GM12891 (cell line): ENCODE data around the gene MTMR4.
A peak's percentile ranks its signal among the peaks of the same experiment; 100 is the strongest.
"Not testable (repeated sequence)": the region's sequence is repeated elsewhere in the genome, so short reads cannot be mapped to it uniquely, and the experiment has no call there.

Source experiments
- DNase-seq: peaks from one replicate; pipeline ENCODE4 v3.0.0; 2011; ENCODE audit warnings: low spot score; ENCODE audit not compliant: insufficient read length
- FAIRE-seq: peaks from 2 replicates; lab custom pipeline; 2011; peaks lifted over from hg19 to GRCh38; lab: Jason Lieb, UNC
- PAX5 ChIP-seq: IDR thresholded peaks from 2 replicates; pipeline ENCODE4 v1.6.1; 2011; ENCODE audit warnings: low read length, moderate library complexity, mild to moderate bottlenecking; ENCODE audit not compliant: insufficient read depth, severe bottlenecking
- POLR2A ChIP-seq: IDR thresholded peaks from 2 replicates; pipeline ENCODE4 v1.6.1; 2011; ENCODE audit warnings: low read depth, low read length, control low read depth
- POLR2AphosphoS5 ChIP-seq: IDR thresholded peaks from 2 replicates; pipeline ENCODE4 v1.6.1; 2011; ENCODE audit warnings: low read depth, low read length, control low read depth
- POU2F2 ChIP-seq: IDR thresholded peaks from 2 replicates; pipeline ENCODE4 v1.6.1; 2011; ENCODE audit warnings: low read depth, mild to moderate bottlenecking, control low read depth, low read length, moderate library complexity
- SPI1 ChIP-seq: IDR thresholded peaks from 2 replicates; pipeline ENCODE4 v1.6.1; 2011; ENCODE audit warnings: low read depth, low read length, control low read depth
- TAF1 ChIP-seq: IDR thresholded peaks from 2 replicates; pipeline ENCODE4 v1.6.1; 2011; ENCODE audit warnings: low read depth, low read length, control low read depth

Gene MTMR4

GRCh38 chr17:58498177-58498828 lies 16.1 kb downstream of the MTMR4 start:
- no peak for FAIRE-seq
- TF ChIP-seq POU2F2 (no peak), TAF1 (no peak), PAX5 (no peak), SPI1 (no peak), POLR2A (no peak), POLR2AphosphoS5 (no peak)

DNA sequence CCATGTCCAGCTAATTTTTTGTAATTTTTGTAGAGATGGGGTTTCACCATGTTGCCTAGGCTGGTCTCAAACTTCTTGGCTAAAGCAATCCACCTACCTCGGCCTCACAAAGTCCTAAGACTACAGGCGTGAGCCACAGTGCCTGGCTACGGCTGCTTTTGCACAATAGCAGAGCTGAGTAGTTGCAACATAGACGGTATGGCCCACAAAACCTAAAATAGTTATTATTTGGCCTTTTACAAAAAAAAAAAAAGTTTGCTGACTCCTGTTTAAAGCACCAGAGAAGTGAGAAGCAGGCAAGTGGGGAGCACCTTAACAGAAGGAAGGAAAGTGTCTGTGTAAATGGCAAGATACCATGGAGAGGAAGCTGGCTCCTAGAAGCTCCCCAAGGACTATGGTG lies 20.9 kb downstream of the MTMR4 start:
- DNase-seq: no peak
- TF ChIP-seq POLR2A: no peak
- no peak for TF ChIP-seq SPI1
- TF ChIP-seq PAX5: no peak
- no peak for TF ChIP-seq TAF1
- no peak for FAIRE-seq

More at GRCh38 chr17:58498177-58498828, 16.1 kb downstream of the MTMR4 start:
- DNase-seq: no peak

DNA sequence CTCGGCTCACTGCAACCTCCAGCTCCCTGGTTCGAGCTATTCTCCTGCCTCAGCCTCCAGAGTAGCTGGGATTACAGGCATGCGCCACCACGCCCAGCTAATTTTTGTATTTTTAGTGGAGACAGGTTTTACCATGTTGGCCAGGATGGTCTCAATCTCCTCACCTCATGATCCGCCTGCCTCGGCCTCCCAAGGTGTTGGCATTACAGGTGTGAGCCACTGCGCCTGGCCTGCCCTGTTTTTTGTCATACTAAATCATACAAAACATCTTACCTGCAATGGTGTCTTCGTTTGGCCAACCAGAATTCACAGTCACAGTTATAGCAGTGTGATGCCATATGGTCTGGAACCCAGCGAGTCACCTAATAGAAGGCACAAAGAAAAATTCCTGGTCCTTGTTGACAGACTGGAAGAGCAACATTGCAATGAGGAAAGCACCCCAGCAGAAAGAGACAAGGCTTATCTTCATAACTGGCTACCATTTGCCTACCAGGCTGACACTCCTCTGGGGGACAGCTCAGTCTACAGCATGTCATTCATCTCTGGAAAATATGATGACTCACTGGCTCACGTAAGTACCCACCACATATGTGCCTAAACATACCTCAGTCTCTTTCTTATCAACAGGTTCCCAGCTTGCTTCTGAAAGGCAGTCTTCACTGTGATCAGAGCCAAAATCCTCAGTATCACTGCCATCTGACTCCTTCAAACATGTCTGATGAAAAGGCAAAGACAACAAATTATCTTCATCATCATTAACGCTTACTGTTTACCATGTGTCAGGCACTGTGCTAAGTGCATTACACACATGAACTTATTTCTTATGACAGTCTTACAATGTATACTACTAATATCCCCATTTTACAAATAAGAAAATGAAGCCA lies 22.0 kb downstream of the MTMR4 start:
- FAIRE-seq: no peak
- DNase-seq: no peak

GRCh38 chr17:58491510-58492045 lies 22.9 kb downstream of the MTMR4 start:
- no peak for DNase-seq
- no peak for TF ChIP-seq SPI1
- no peak for TF ChIP-seq POLR2A
- TF ChIP-seq TAF1: no peak
- TF ChIP-seq POLR2AphosphoS5: no peak
- no peak for TF ChIP-seq POU2F2
- no peak for TF ChIP-seq PAX5
- no peak for FAIRE-seq

More for the DNA sequence above, 22.0 kb downstream of the MTMR4 start:
- TF ChIP-seq PAX5 (no peak), TAF1 (no peak), SPI1 (no peak), POU2F2 (no peak), POLR2A (no peak), POLR2AphosphoS5 (no peak)

- no peak for FAIRE-seq
- DNase-seq: no peak
- TF ChIP-seq POLR2AphosphoS5 (no peak), POU2F2 (no peak), SPI1 (no peak), PAX5 (no peak), TAF1 (no peak), POLR2A (no peak)
These were observed 26.0 kb downstream of the MTMR4 start for GRCh38 chr17:58488428-58488890.

DNA sequence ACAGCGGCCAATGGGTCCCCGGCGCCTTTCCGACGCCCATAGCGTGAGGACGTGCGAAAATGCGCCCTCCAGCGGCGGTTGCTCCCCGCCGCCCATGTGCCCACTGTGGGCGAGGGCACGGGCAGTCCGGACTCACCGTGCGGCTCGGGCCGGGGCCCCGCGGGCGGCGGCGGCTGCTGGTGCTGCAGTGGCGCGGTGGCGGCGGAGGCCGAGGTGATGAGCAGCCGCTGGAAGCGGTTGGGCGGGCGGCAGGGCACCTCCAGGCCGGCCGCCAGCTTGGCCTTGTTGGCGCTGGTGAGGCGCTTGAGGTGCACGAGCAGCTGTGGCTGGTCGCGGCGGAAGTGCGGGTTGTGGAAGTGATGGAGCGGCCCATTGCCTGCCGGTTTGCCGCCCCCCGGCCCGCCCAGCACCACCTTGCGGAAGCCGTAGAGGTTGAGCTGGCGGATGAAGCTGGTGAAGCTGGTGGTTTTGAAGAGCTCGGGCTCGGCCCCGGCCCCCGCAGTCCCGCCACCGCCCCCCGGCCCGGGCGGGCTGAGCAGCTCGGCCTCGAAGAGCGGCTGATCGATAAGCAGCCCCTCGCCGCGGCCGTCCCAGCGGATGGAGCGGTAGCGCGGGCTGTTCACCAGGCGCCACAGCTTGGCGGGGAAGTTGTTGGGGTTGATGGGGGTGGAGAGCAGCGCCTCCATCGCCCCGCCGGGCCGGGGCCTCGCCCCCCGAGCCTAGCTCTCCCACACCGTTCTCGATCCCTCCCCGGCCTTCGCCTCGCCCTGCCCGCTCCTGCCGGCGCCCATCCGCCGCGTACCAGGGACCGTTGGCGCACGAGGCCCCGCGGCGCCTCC lies 26.6 kb downstream of the MTMR4 start, which contains the start of gene HSF5:
Gene HSF5, minus strand, starts transcription at position 820 of the 839 bp plus-strand sequence. Its CDS starts 134 bp downstream, at position 686.
- TF ChIP-seq PAX5 (no peak), SPI1 (0 out of 2 replicates have a peak, but pooled peaks have one; percentile 8)
- FAIRE-seq (peak; percentile 88), DNase-seq (peak; percentile 65)

GRCh38 chr17:58484600-58484999 lies 29.8 kb downstream of the MTMR4 start:
- no peak for DNase-seq
- TF ChIP-seq SPI1: no peak
- no peak for TF ChIP-seq TAF1
- no peak for TF ChIP-seq PAX5
- no peak for TF ChIP-seq POLR2A
- no peak for TF ChIP-seq POU2F2
- TF ChIP-seq POLR2AphosphoS5: no peak
- FAIRE-seq: no peak

- not testable (repeated sequence) for FAIRE-seq, DNase-seq
These were observed 32.6 kb downstream of the MTMR4 start for GRCh38 chr17:58481798-58482197.

DNA sequence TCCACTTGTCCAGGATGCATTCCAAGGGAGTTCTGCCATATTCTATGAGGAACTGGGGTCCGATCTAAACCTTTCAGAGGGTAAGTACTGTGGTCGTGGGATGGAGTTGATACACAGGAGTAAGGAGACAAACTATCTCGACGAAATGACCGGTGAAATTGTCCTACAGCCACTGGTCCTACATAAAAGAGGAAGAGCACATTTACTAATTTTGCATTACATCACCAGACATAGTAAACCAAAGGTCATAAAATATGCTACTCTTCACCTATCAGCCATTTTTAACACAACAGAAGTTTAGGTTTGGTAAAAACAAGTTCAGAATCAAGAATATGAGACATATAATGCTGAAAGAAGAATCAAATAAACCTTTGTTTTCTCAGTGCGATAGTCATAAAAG lies 34.3 kb downstream of the MTMR4 start:
- DNase-seq (no peak), FAIRE-seq (no peak)
- TF ChIP-seq SPI1 (no peak), POLR2AphosphoS5 (no peak), POU2F2 (no peak), POLR2A (no peak), TAF1 (no peak), PAX5 (no peak)
